ENCODE measurements around the gene TNFRSF14.
"Not testable (repeated sequence)": the region's sequence is repeated elsewhere in the genome, so short reads cannot be mapped to it uniquely, and the experiment has no call there.

The TNFRSF14 gene

DNA sequence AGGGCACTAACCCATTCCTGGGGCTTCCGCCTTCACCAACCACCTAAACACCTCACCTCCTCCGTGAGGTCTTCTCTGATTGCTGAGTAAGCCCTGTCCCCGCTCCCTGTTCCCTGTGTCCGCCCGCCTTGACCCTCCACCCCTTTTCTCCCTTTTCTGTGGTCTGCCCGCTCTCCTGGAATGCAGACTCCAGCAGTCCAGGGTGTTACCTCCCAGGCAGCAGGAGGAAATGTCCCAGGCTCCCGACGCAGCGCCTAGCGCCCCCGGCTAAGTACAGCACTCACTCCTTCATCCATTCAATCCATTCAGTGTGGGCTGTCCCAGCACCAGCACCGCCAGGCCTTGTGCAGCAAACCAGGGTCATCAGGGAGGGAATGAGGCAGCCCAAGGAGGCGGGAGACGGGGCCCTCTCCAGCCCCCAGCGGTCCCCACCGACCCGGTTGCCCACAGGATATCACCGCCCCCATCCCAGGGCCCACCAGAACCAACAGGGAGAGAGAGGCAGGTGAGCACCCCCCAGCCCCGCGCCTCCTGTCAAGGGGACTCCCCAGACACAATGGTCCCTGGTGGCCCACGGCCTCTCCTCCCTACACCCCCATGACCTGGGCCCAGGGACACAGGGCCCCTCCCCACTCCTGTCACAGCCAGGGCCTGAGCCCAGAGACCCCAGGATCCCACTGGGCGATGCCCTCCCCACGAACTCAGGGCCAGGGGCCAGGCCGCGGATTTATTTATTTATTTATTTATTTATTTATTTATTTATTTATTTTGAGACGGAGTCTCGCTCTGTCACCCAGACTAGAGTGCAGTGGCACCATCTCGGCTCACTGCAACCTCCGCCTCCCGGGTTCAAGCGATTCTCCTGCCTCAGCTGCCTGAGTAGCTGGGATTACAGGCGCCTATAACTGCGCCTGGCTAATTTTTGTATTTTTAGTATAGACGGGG is 10.2 kb downstream of the TNFRSF14 start:
- no peak for TF ChIP-seq EZH2phosphoT487 (conservative IDR thresholded peaks at IDR 0.05; ENCODE audit: low read length)
- TF ChIP-seq, protein P1, sequence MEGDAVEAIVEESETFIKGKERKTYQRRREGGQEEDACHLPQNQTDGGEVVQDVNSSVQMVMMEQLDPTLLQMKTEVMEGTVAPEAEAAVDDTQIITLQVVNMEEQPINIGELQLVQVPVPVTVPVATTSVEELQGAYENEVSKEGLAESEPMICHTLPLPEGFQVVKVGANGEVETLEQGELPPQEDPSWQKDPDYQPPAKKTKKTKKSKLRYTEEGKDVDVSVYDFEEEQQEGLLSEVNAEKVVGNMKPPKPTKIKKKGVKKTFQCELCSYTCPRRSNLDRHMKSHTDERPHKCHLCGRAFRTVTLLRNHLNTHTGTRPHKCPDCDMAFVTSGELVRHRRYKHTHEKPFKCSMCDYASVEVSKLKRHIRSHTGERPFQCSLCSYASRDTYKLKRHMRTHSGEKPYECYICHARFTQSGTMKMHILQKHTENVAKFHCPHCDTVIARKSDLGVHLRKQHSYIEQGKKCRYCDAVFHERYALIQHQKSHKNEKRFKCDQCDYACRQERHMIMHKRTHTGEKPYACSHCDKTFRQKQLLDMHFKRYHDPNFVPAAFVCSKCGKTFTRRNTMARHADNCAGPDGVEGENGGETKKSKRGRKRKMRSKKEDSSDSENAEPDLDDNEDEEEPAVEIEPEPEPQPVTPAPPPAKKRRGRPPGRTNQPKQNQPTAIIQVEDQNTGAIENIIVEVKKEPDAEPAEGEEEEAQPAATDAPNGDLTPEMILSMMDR (IDR thresholded peaks at IDR 0.05; ENCODE audit: insufficient read depth, low read length, poor library complexity, severe bottlenecking): no peak
- H3K36me3 ChIP-seq (ENCODE audit: low read length): no peaks in the 10 kb centered on the region
- H3K27ac ChIP-seq (ENCODE audit: low read depth, low read length): no peak overlapping the region
- H3K27me3 ChIP-seq (ENCODE audit: low read length): no peaks in the 10 kb centered on the region
- no peaks in the 10 kb centered on the region for H4K20me1 ChIP-seq (ENCODE audit: low read depth, low read length)
- H3K79me2 ChIP-seq (ENCODE audit: insufficient read depth, low read length): no peaks in the 10 kb centered on the region
- H3K4me3 ChIP-seq (ENCODE audit: insufficient read depth, low read length, poor library complexity, severe bottlenecking): no peak overlapping the region
- H3K4me2 ChIP-seq (ENCODE audit: low read depth, low read length, poor library complexity, severe bottlenecking): no peak overlapping the region
- H3K9me2 ChIP-seq (replicated peaks; ENCODE audit: insufficient read depth, low read length): no peaks in the 10 kb centered on the region
- no peaks in the 10 kb centered on the region for H3F3A ChIP-seq (ENCODE audit: insufficient read depth)
- no peak overlapping the region for H3K9ac ChIP-seq (ENCODE audit: low read length)
- no peaks in the 10 kb centered on the region for H3K9me3 ChIP-seq (ENCODE audit: insufficient read depth, low read length)
- H2AFZ ChIP-seq (ENCODE audit: low read depth, low read length, severe bottlenecking): no peak overlapping the region

DNA sequence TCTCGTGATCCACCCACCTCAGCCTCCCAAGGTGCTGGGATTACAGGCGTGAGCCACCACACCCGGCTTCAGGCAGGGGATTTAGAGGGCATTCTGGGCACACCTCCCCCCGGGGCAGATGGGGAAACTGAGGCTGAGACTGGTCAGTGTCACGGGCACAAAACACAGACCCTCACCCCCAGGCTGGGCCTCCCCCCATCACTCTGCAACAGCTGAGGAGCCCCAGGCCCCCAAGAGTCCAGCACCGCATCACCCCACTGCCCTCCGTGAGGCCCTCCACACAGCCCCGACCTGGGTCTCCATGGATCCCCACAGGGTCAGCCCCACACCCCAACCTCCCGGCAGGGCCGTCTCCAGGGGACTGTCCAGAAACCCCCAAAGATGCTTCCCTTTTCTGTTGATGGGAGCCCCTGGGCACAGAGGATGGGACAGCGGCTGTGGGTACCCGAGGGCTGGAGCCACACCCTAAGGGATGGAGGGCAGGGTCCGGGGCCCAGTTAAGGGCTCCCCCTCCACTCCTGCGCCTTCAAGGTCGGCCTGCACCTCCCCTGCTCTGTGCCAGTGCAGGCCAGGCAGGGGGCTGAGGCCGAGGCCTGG is 11.0 kb downstream of the TNFRSF14 start:
- Histone ChIP-seq H3K9ac (ENCODE audit: low read length) (no peak overlapping the region), H2AFZ (ENCODE audit: low read depth, low read length, severe bottlenecking) (no peak overlapping the region), H3K27ac (ENCODE audit: low read depth, low read length) (no peak overlapping the region), H3K27me3 (ENCODE audit: low read length) (no peaks in the 10 kb centered on the region), H3K9me3 (ENCODE audit: insufficient read depth, low read length) (no peaks in the 10 kb centered on the region), H4K20me1 (ENCODE audit: low read depth, low read length) (no peaks in the 10 kb centered on the region), H3K4me3 (ENCODE audit: insufficient read depth, low read length, poor library complexity, severe bottlenecking) (no peak overlapping the region), H3F3A (ENCODE audit: insufficient read depth) (no peaks in the 10 kb centered on the region), H3K9me2 (replicated peaks; ENCODE audit: insufficient read depth, low read length) (no peaks in the 10 kb centered on the region), H3K4me2 (ENCODE audit: low read depth, low read length, poor library complexity, severe bottlenecking) (no peak overlapping the region), H3K79me2 (ENCODE audit: insufficient read depth, low read length) (no peaks in the 10 kb centered on the region), H3K36me3 (ENCODE audit: low read length) (no peaks in the 10 kb centered on the region)
- TF ChIP-seq EZH2phosphoT487 (conservative IDR thresholded peaks at IDR 0.05; ENCODE audit: low read length): no peak
- TF ChIP-seq, protein P1 (IDR thresholded peaks at IDR 0.05; ENCODE audit: insufficient read depth, low read length, poor library complexity, severe bottlenecking): no peak

- H4K20me1 ChIP-seq (ENCODE audit: low read depth, low read length); H3K4me2 ChIP-seq (ENCODE audit: low read depth, low read length, poor library complexity, severe bottlenecking); H3K9ac ChIP-seq (ENCODE audit: low read length); H3F3A ChIP-seq (ENCODE audit: insufficient read depth); H3K79me2 ChIP-seq (ENCODE audit: insufficient read depth, low read length); H3K4me3 ChIP-seq (ENCODE audit: insufficient read depth, low read length, poor library complexity, severe bottlenecking); H2AFZ ChIP-seq (ENCODE audit: low read depth, low read length, severe bottlenecking); H3K9me3 ChIP-seq (ENCODE audit: insufficient read depth, low read length); H3K27me3 ChIP-seq (ENCODE audit: low read length); H3K9me2 ChIP-seq (replicated peaks; ENCODE audit: insufficient read depth, low read length); H3K27ac ChIP-seq (ENCODE audit: low read depth, low read length); H3K36me3 ChIP-seq (ENCODE audit: low read length): not testable (repeated sequence)
Observed at GRCh38 chr1:2568187-2568816, 12.1 kb downstream of the TNFRSF14 start.
